ENCODE results near the gene IRF2BP2. TPM values are rescaled to one million over a fixed set of nuclear protein-coding genes. Genes with fewer than 3 reads are reported as not detected.

Gene IRF2BP2
- total and polyA plus RNA-seq, 2 of the 13 experiments (the other 11 are each of a cell fraction or from before 2014, with no cell fraction given) = 140 to 147 TPM

- Histone ChIP-seq H3K4me2 (ENCODE audit: low read depth, low read length) (no peak overlapping the region), H3K9ac (ENCODE audit: insufficient read depth, low read depth, low read length) (no peak overlapping the region), H3K27me3 (ENCODE audit: control insufficient read depth in 1 of 2, insufficient read depth in 2 of 2, low read length in 2 of 2) (no peaks in the 10 kb centered on the region), H3K4me1 (ENCODE audit: insufficient read depth, low read length) (peaks cover 63% of the 10 kb centered on the region), H3K79me2 (ENCODE audit: insufficient read depth, low read length) (no peaks in the 10 kb centered on the region), H2AFZ (ENCODE audit: low read length) (no peak overlapping the region), H3K36me3 (replicated peaks in 1 of 2; ENCODE audit: control insufficient read depth in 1 of 2, insufficient read depth in 2 of 2, low read length in 2 of 2) (no peaks in the 10 kb centered on the region), H3K9me3 (ENCODE audit: low read length) (peaks cover 6% of the 10 kb centered on the region), H4K20me1 (ENCODE audit: insufficient read depth, low read length) (no peaks in the 10 kb centered on the region), H3K27ac (ENCODE audit: extremely low read length, insufficient read depth, low read length) (peak overlapping the region; percentile 83), H3K4me3 (replicated peaks in 1 of 3; ENCODE audit: insufficient read depth in 1 of 3, low read depth in 2 of 3, low read length in 3 of 3) (no peak overlapping the region)
- ChIA-PET POLR2A (interaction anchor here (0.7 to 4.6 kb wide), 6 partner anchors 14 to 79 kb away, joined by 3 to 98 read pairs (median 8); partner anchors contain the start of gene IRF2BP2), CTCF (ENCODE audit: low intra/inter-chr PET ratio, low total read pairs) (no interaction called here)
- intact Hi-C loops (cut with micrococcal nuclease; ENCODE audit: unreplicated experiment) = no loop called here
- no TSS peak for BruUV-seq (replicated peaks)
- no peak for FAIRE-seq
- 92% methylated on average over 1 of the region's 1 CpG for WGBS (ENCODE audit: low lambda C conversion rate)
- no peak for ATAC-seq
- in situ Hi-C loops (cut with HindIII; ENCODE audit: extremely low pct_ligation_motif_present, low pct_unique_long_range_greater_than_20kb) = no loop called here
- DNase-seq (ENCODE audit: low spot score) = no peak
- no peak for TF ChIP-seq ZNF414 (CRISPR knock-in tag; IDR thresholded peaks at IDR 0.05)
- TF ChIP-seq MAX (IDR thresholded peaks at IDR 0.05) = no peak
- TF ChIP-seq ZUFSP (CRISPR knock-in tag; IDR thresholded peaks at IDR 0.05; ENCODE audit: borderline replicate concordance) = no peak
Measured at GRCh38 chr1:234645474-234645953, 35.5 kb upstream of the IRF2BP2 start.

- no peaks in the 10 kb centered on the region for H3K36me3 ChIP-seq (replicated peaks in 1 of 2; ENCODE audit: control insufficient read depth in 1 of 2, insufficient read depth in 2 of 2, low read length in 2 of 2)
- H3K9ac ChIP-seq (ENCODE audit: insufficient read depth, low read depth, low read length) = no peak overlapping the region
- no peak overlapping the region for H2AFZ ChIP-seq (ENCODE audit: low read length)
- no peaks in the 10 kb centered on the region for H3K27me3 ChIP-seq (ENCODE audit: control insufficient read depth in 1 of 2, insufficient read depth in 2 of 2, low read length in 2 of 2)
- H3K79me2 ChIP-seq (ENCODE audit: insufficient read depth, low read length) = no peaks in the 10 kb centered on the region
- no peak for ATAC-seq
- H3K4me2 ChIP-seq (ENCODE audit: low read depth, low read length) = no peak overlapping the region
- ChIA-PET CTCF (ENCODE audit: low intra/inter-chr PET ratio, low total read pairs) (no interaction called here), POLR2A (interaction anchor here (0.7 to 4.6 kb wide), 3 partner anchors 31 to 79 kb away, joined by 3 to 98 read pairs (median 89); no protein-coding TSS in a partner anchor)
- H3K4me3 ChIP-seq (replicated peaks in 1 of 3; ENCODE audit: insufficient read depth in 1 of 3, low read depth in 2 of 3, low read length in 3 of 3) = no peak overlapping the region
- no peak for DNase-seq (ENCODE audit: low spot score)
- intact Hi-C loops (cut with micrococcal nuclease; ENCODE audit: unreplicated experiment) (no loop called here), in situ Hi-C loops (cut with HindIII; ENCODE audit: extremely low pct_ligation_motif_present, low pct_unique_long_range_greater_than_20kb) (no loop called here)
- TF ChIP-seq ZFP1 (CRISPR knock-in tag; IDR thresholded peaks at IDR 0.05) (no peak), ZNF317 (CRISPR knock-in tag; IDR thresholded peaks at IDR 0.05) (peak; percentile 0; the same call in 1 of the 2 replicates), ZNF34 (CRISPR knock-in tag; IDR thresholded peaks at IDR 0.05; ENCODE audit: borderline replicate concordance) (no peak), ZMAT3 (CRISPR knock-in tag; conservative IDR thresholded peaks at IDR 0.05) (no peak), ETV5 (CRISPR knock-in tag; IDR thresholded peaks at IDR 0.05; ENCODE audit: borderline replicate concordance) (no peak), ZNF503 (CRISPR knock-in tag; IDR thresholded peaks at IDR 0.05) (no peak), SNAI1 (CRISPR knock-in tag; IDR thresholded peaks at IDR 0.05; ENCODE audit: borderline replicate concordance) (no peak)
- peaks cover 69% of the 10 kb centered on the region for H3K4me1 ChIP-seq (ENCODE audit: insufficient read depth, low read length)
- BruUV-seq (replicated peaks) = no TSS peak
- peaks cover 6% of the 10 kb centered on the region for H3K9me3 ChIP-seq (ENCODE audit: low read length)
- FAIRE-seq = no peak
- no peaks in the 10 kb centered on the region for H4K20me1 ChIP-seq (ENCODE audit: insufficient read depth, low read length)
- peak overlapping the region; percentile 83 for H3K27ac ChIP-seq (ENCODE audit: extremely low read length, insufficient read depth, low read length)
- WGBS (ENCODE audit: low lambda C conversion rate) = 97% methylated on average over 3 of the region's 3 CpGs
Measured at GRCh38 chr1:234644928-234645327, 35.0 kb upstream of the IRF2BP2 start.

Measured in HepG2 (cell line).